Inflammatory macrophage treated with lipopolysaccharide for 1 hour (primary cell): ENCODE measurements around the gene LMO1.

Source experiments
- DNase-seq, 2 donors: peaks; one replicate each; pipeline ENCODE4 v3.0.0-alpha.2; 2020 to 2022

The LMO1 gene

GRCh38 chr11:8203414-8203715 lies 60.3 kb downstream of the LMO1 start:
- DNase-seq = no peak

GRCh38 chr11:8202516-8203413 lies 60.9 kb downstream of the LMO1 start:
- no peak for DNase-seq

- peak; percentile 52 to 68 for DNase-seq
Measured at GRCh38 chr11:8201644-8202365, 61.9 kb downstream of the LMO1 start.

- no peak for DNase-seq
Measured at GRCh38 chr11:8199676-8200075, 64.0 kb downstream of the LMO1 start.

GRCh38 chr11:8196749-8197148 lies 66.9 kb downstream of the LMO1 start:
- no peak for DNase-seq

- peak; percentile 18 to 39 for DNase-seq
Measured at GRCh38 chr11:8194956-8195355, 68.7 kb downstream of the LMO1 start.

- DNase-seq = no peak
Measured at GRCh38 chr11:8192896-8193209, 70.8 kb downstream of the LMO1 start.

GRCh38 chr11:8192016-8192895 lies 71.4 kb downstream of the LMO1 start:
- DNase-seq = peak; percentile 26 to 84

GRCh38 chr11:8190431-8190830 lies 73.2 kb downstream of the LMO1 start:
- no peak for DNase-seq

GRCh38 chr11:8186429-8186828 lies 77.2 kb downstream of the LMO1 start:
- DNase-seq = no peak

- no peak for DNase-seq
Measured at GRCh38 chr11:8183111-8183510, 80.6 kb downstream of the LMO1 start.

- DNase-seq = no peak
Measured at GRCh38 chr11:8180469-8180868, 83.2 kb downstream of the LMO1 start.

GRCh38 chr11:8178297-8178696 lies 85.4 kb downstream of the LMO1 start:
- DNase-seq = no peak

GRCh38 chr11:8177136-8177535 lies 86.5 kb downstream of the LMO1 start:
- no peak for DNase-seq
